Panc1 (cell line): ENCODE data around the gene SZT2.

Experiments
- POLR2AphosphoS5 ChIP-seq: IDR thresholded peaks from 2 replicates; pipeline ENCODE4 v1.6.1; 2012; ENCODE audit warnings: mild to moderate bottlenecking, low read depth, low read length, moderate library complexity
- TF ChIP-seq, protein P1 (sequence below): fragments of 450-650 bp; IDR thresholded peaks from 2 replicates; pipeline ENCODE4 v1.5.1; 2017; ENCODE audit warnings: mild to moderate bottlenecking

DNA sequence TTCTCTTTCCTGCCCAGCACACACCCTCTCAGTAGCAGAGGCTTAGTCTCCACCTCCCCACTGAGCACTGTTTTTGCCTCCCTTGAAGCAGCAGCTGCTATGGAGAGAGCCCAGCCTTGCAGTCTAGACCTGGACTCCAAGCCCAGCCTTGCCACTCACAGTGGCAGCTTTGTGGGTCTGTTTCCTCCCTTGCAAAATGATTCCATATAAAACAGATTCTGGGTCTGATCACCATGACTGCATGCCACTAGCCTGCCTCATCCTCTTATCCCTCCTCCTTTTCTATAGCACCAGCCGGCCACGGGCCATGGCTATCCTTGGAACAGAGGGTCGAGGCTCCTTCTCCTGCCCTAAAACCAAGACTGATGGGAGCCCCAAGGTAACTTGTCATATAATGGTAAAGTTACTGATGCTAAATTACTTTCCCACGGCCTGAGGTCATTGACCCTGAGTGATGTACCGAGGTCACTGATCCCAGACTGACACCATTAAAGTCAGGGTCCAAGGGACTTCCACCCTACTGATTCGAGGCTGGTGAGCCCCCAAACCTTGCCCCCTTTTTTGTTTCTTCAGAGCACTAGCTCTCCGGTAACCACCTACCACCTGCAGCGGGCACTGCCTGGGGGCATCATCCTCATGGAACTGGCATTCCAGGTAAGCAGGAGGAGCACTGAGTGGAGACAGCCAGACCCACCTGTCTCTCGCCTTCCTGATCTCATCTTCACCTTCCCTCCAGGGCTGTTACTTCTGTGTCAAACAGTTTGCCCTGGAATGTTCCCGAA lies 56.1 kb downstream of the SZT2 start:
- TF ChIP-seq, protein P1, sequence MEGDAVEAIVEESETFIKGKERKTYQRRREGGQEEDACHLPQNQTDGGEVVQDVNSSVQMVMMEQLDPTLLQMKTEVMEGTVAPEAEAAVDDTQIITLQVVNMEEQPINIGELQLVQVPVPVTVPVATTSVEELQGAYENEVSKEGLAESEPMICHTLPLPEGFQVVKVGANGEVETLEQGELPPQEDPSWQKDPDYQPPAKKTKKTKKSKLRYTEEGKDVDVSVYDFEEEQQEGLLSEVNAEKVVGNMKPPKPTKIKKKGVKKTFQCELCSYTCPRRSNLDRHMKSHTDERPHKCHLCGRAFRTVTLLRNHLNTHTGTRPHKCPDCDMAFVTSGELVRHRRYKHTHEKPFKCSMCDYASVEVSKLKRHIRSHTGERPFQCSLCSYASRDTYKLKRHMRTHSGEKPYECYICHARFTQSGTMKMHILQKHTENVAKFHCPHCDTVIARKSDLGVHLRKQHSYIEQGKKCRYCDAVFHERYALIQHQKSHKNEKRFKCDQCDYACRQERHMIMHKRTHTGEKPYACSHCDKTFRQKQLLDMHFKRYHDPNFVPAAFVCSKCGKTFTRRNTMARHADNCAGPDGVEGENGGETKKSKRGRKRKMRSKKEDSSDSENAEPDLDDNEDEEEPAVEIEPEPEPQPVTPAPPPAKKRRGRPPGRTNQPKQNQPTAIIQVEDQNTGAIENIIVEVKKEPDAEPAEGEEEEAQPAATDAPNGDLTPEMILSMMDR: no peak
- no peak for TF ChIP-seq POLR2AphosphoS5
